Body of pancreas (tissue), 4 donors: ENCODE data around the gene BASP1. TPM values are rescaled to one million over a fixed set of nuclear protein-coding genes. Genes with fewer than 3 reads are reported as not detected.
A peak's percentile ranks its signal among the peaks of the same experiment; 100 is the strongest.

Experiments used
- ATAC-seq: fragments of 150-250 bp; one replicate; pipeline ENCODE4 v1.9.1; 2016
- DNase-seq, 4 donors: peaks; one replicate each; pipeline ENCODE4 v3.0.0-alpha.2; 2019
- H3K27ac ChIP-seq, 4 donors: fragments of 200-600 bp; sonication (generic); 1 replicate in 3 of 4; 2 replicates in 1 of 4; pipeline versions ENCODE4 v1.5.1 to v1.6.1; 2016 to 2019; ENCODE audit warnings: mild to moderate bottlenecking in 1 of 4, mixed read lengths in 1 of 4, moderate library complexity in 1 of 4
- H3K27me3 ChIP-seq, 2 donors: fragments of 200-600 bp; sonication (generic); one replicate each; pipeline ENCODE4 v1.6.0; 2016; ENCODE audit warnings: mild to moderate bottlenecking in 1 of 2
- H3K36me3 ChIP-seq, 2 donors: fragments of 200-600 bp; sonication (generic); replicated peaks in 1 of 2; 2 replicates each; pipeline ENCODE4 v1.5.1; 2016; ENCODE audit warnings: low read depth in 2 of 2; ENCODE audit not compliant: insufficient read depth in 1 of 2
- H3K4me1 ChIP-seq: fragments of 200-600 bp; sonication (generic); one replicate; pipeline ENCODE4 v1.6.0; 2016
- H3K4me3 ChIP-seq, 2 donors: fragments of 200-600 bp; sonication (generic); 1 replicate in 1 of 2; 2 replicates in 1 of 2; pipeline ENCODE4 v1.5.1; 2016 to 2019
- H3K9me3 ChIP-seq, 3 donors: fragments of 200-600 bp; sonication (generic); 1 replicate in 2 of 3; 2 replicates in 1 of 3; pipeline ENCODE4 v1.5.1; 2016
- CTCF ChIP-seq, 7 experiments: fragments of 450-650 bp in 4 of 7; fragments of 200-600 bp in 3 of 7; sonication (generic) in 3 of 7; IDR thresholded peaks; one replicate each; pipeline ENCODE4 v1.5.1; 2016 to 2019; ENCODE audit warnings: antibody characterized with exemption in 7 of 7
- POLR2A ChIP-seq, 3 donors: fragments of 450-650 bp; IDR thresholded peaks; one replicate each; pipeline ENCODE4 v1.6.1; 2016; ENCODE audit warnings: antibody characterized with exemption in 3 of 3, mild to moderate bottlenecking in 2 of 3
- WGBS, 2 donors: methylation state at CpG; one replicate each; pipeline ENCODE4 v1.1.5; 2017; 5-methylcytosine and 5-hydroxymethylcytosine counted together
- intact Hi-C: fragments of 100-400 bp; cut with DNase I; formaldehyde crosslinking; loops from one replicate; pipeline ENCODE4 v1.15.1; 2023
- total RNA-seq, 2 donors: library from RNA; depleted of rRNA; stranded (reverse); fragments of >200 nt; gene quantifications; one replicate each; pipeline ENCODE4 v1.1.0, GENCODE V29; 2016

BASP1 gene
- total RNA-seq, 2 donors from 2014 or later: 4.0 to 4.7 TPM

- no peak overlapping the region for H3K4me3 ChIP-seq
- H3K27me3 ChIP-seq: no peaks in the 10 kb centered on the region
- ATAC-seq: no peak
- intact Hi-C loops: loop anchor here (5.0 kb wide), 1 partner anchor 393 kb away; no protein-coding TSS in a partner anchor
- no peaks in the 10 kb centered on the region for H3K9me3 ChIP-seq
- 64 to 77% methylated on average over 3 of the region's 3 CpGs for WGBS, 2 donors
- peak in 2 of 4 donors; percentile 17 to 30 for DNase-seq
- TF ChIP-seq POLR2A (IDR thresholded peaks at IDR 0.05) (no peak), CTCF (IDR thresholded peaks at IDR 0.05) (no peak)
- no peaks in the 10 kb centered on the region for H3K36me3 ChIP-seq
- H3K4me1 ChIP-seq: peaks cover 15% of the 10 kb centered on the region
- no peak overlapping the region for H3K27ac ChIP-seq
These were observed 31.7 kb upstream of the BASP1 start for GRCh38 chr5:17185773-17186172.

GRCh38 chr5:17186256-17186655 is 31.2 kb upstream of the BASP1 start:
- Histone ChIP-seq H3K27ac (no peak overlapping the region), H3K4me1 (peaks cover 15% of the 10 kb centered on the region), H3K9me3 (no peaks in the 10 kb centered on the region), H3K27me3 (no peaks in the 10 kb centered on the region), H3K4me3 (no peak overlapping the region), H3K36me3 (no peaks in the 10 kb centered on the region)
- intact Hi-C loops: loop anchor here (5.0 kb wide), 1 partner anchor 394 kb away; no protein-coding TSS in a partner anchor
- no peak for DNase-seq
- no peak for ATAC-seq
- 70 to 96% methylated on average over 4 of the region's 4 CpGs for WGBS, 2 donors
- no peak for TF ChIP-seq CTCF (IDR thresholded peaks at IDR 0.05)
- TF ChIP-seq POLR2A (IDR thresholded peaks at IDR 0.05): no peak

- no peak for DNase-seq
- Histone ChIP-seq H3K4me1 (peaks cover 15% of the 10 kb centered on the region), H3K4me3 (no peak overlapping the region), H3K27ac (no peak overlapping the region), H3K9me3 (no peaks in the 10 kb centered on the region), H3K36me3 (no peaks in the 10 kb centered on the region), H3K27me3 (no peaks in the 10 kb centered on the region)
- intact Hi-C loops: loop anchor here (5.0 kb wide), 1 partner anchor 395 kb away; no protein-coding TSS in a partner anchor
- TF ChIP-seq POLR2A (IDR thresholded peaks at IDR 0.05) (no peak), CTCF (IDR thresholded peaks at IDR 0.05) (no peak)
- no peak for ATAC-seq
- WGBS, 2 donors: 69 to 73% methylated on average over 7 of the region's 7 CpGs
These were observed 30.2 kb upstream of the BASP1 start for GRCh38 chr5:17187011-17187785.

- Histone ChIP-seq H3K9me3 (no peaks in the 10 kb centered on the region), H3K4me3 (no peak overlapping the region), H3K36me3 (no peaks in the 10 kb centered on the region), H3K27ac (no peak overlapping the region), H3K27me3 (no peaks in the 10 kb centered on the region), H3K4me1 (peaks cover 15% of the 10 kb centered on the region)
- intact Hi-C loops: loop anchor here (5.0 kb wide), 1 partner anchor 395 kb away; no protein-coding TSS in a partner anchor
- no peak for ATAC-seq
- WGBS, 2 donors: 86 to 92% methylated on average over 6 of the region's 6 CpGs
- TF ChIP-seq CTCF (IDR thresholded peaks at IDR 0.05) (no peak), POLR2A (IDR thresholded peaks at IDR 0.05) (no peak)
- DNase-seq: no peak
These were observed 29.7 kb upstream of the BASP1 start for GRCh38 chr5:17187786-17188170.
